Activated CD8-positive, alpha-beta T cell treated with anti-CD3 and anti-CD28 coated beads, Interleukin-2, amount 10 ng/mL, durations not matched to agents 7 days and 5 days (primary cell): ENCODE data around the gene TSFM. TPM values are rescaled to one million over a fixed set of nuclear protein-coding genes. Genes with fewer than 3 reads are reported as not detected.

Experiments used
- ATAC-seq: fragments of 150-1000 bp; cut with Tn5 transposase; one replicate; pipeline ENCODE4 v1.10.0; 2021; ENCODE audit warnings: moderate library complexity
- CTCF ChIA-PET: fragments of 350-600 bp; sonication (Branson Sonifier 250); formaldehyde crosslinking; loops from one replicate; lab custom pipeline; 2021; ENCODE audit warnings: antibody characterized with exemption; lab: Charles Lee
- POLR2A ChIA-PET: fragments of 350-600 bp; sonication (Branson Sonifier 250); formaldehyde crosslinking; loops from one replicate; lab custom pipeline; 2021; ENCODE audit warnings: antibody characterized with exemption; lab: Charles Lee
- DNase-seq: peaks from one replicate; pipeline ENCODE4 v3.0.0-alpha.2; 2020
- H3K27ac Mint-ChIP-seq: one replicate; pipeline ENCODE4 v1.8.0; 2021; ENCODE audit warnings: mild to moderate bottlenecking, mixed read lengths
- H3K27me3 Mint-ChIP-seq: one replicate; pipeline ENCODE4 v1.8.0; 2021; ENCODE audit warnings: low read depth, mixed read lengths
- H3K36me3 Mint-ChIP-seq: one replicate; pipeline ENCODE4 v1.8.0; 2021; ENCODE audit warnings: low read depth, mixed read lengths
- H3K4me1 Mint-ChIP-seq: one replicate; pipeline ENCODE4 v1.8.0; 2021; ENCODE audit warnings: low read depth, mixed read lengths
- H3K4me3 Mint-ChIP-seq: one replicate; pipeline ENCODE4 v1.8.0; 2021; ENCODE audit warnings: mild to moderate bottlenecking, mixed read lengths
- H3K9me3 Mint-ChIP-seq: one replicate; pipeline ENCODE4 v1.8.0; 2022; ENCODE audit warnings: mixed read lengths; ENCODE audit not compliant: insufficient read depth
- total RNA-seq, 2 experiments: library from RNA; stranded (reverse); gene quantifications; one replicate each; pipeline ENCODE4 v1.2.3, GENCODE V29; 2021

TSFM gene
- total RNA-seq, 2 experiments from 2014 or later = 35.0 to 35.8 TPM

GRCh38 chr12:57837864-57838562 lies 55.4 kb downstream of the TSFM start:
- peak overlapping the region; percentile 26 for H3K4me3 Mint-ChIP-seq
- ChIA-PET CTCF (interaction anchor here (0.7 to 8.1 kb wide), 8 partner anchors 10 to 82 kb away, joined by 3 to 119 read pairs (median 8); no protein-coding TSS in a partner anchor), POLR2A (interaction anchor here (0.6 to 3.3 kb wide), 6 partner anchors 8 to 104 kb away, joined by 3 to 10 read pairs (median 4); partner anchors contain the start of genes ATP23 and CTDSP2)
- no peaks in the 10 kb centered on the region for H3K27me3 Mint-ChIP-seq
- peak; percentile 40 for ATAC-seq
- DNase-seq = peak; percentile 38
- peaks cover 93% of the 10 kb centered on the region for H3K4me1 Mint-ChIP-seq
- H3K36me3 Mint-ChIP-seq = peaks cover 7% of the 10 kb centered on the region
- H3K9me3 Mint-ChIP-seq = no peaks in the 10 kb centered on the region
- peak overlapping the region; percentile 75 for H3K27ac Mint-ChIP-seq

- peak; percentile 43 for ATAC-seq
- peak; percentile 59 for DNase-seq
- Mint-ChIP-seq H3K4me3 (peak overlapping the region; percentile 26), H3K4me1 (peaks cover 93% of the 10 kb centered on the region), H3K27ac (peak overlapping the region; percentile 75), H3K36me3 (peaks cover 8% of the 10 kb centered on the region), H3K27me3 (no peaks in the 10 kb centered on the region), H3K9me3 (no peaks in the 10 kb centered on the region)
- ChIA-PET POLR2A (interaction anchor here (0.6 to 3.3 kb wide), 4 partner anchors 8 to 65 kb away, joined by 3 to 10 read pairs (median 3); partner anchors contain the start of gene CTDSP2), CTCF (interaction anchor here (1.0 to 8.1 kb wide), 5 partner anchors 9 to 65 kb away, joined by 3 to 119 read pairs (median 16); no protein-coding TSS in a partner anchor)
Measured at GRCh38 chr12:57838594-57839302, 56.2 kb downstream of the TSFM start.

- ATAC-seq (no peak), DNase-seq (no peak)
- Mint-ChIP-seq H3K27me3 (no peaks in the 10 kb centered on the region), H3K4me1 (peaks cover 90% of the 10 kb centered on the region), H3K9me3 (no peaks in the 10 kb centered on the region), H3K27ac (no peak overlapping the region), H3K36me3 (peaks cover 12% of the 10 kb centered on the region), H3K4me3 (no peak overlapping the region)
- POLR2A ChIA-PET = no interaction called here
- CTCF ChIA-PET = interaction anchor here (8.9 kb wide), 1 partner anchor 64 kb away, joined by 91 read pairs; no protein-coding TSS in a partner anchor
Measured at GRCh38 chr12:57839996-57840395, 57.4 kb downstream of the TSFM start.

GRCh38 chr12:57840726-57841125 lies 58.1 kb downstream of the TSFM start:
- no peak overlapping the region for H3K4me3 Mint-ChIP-seq
- H3K27ac Mint-ChIP-seq = no peak overlapping the region

GRCh38 chr12:57841445-57841844 lies 58.9 kb downstream of the TSFM start:
- Mint-ChIP-seq H3K27ac (no peak overlapping the region), H3K36me3 (peaks cover 12% of the 10 kb centered on the region), H3K27me3 (no peaks in the 10 kb centered on the region), H3K9me3 (no peaks in the 10 kb centered on the region), H3K4me1 (peaks cover 77% of the 10 kb centered on the region), H3K4me3 (no peak overlapping the region)
- ChIA-PET CTCF (interaction anchor here (0.9 to 8.9 kb wide), 4 partner anchors 59 to 100 kb away, joined by 3 to 91 read pairs (median 3); partner anchors contain the start of genes ATP23 and TSFM), POLR2A (no interaction called here)
- ATAC-seq (no peak), DNase-seq (no peak)

More at GRCh38 chr12:57840726-57841125, 58.1 kb downstream of the TSFM start:
- Mint-ChIP-seq H3K27me3 (no peaks in the 10 kb centered on the region), H3K36me3 (peaks cover 12% of the 10 kb centered on the region), H3K4me1 (peaks cover 84% of the 10 kb centered on the region), H3K9me3 (no peaks in the 10 kb centered on the region)
- ChIA-PET CTCF (interaction anchor here (0.9 to 8.9 kb wide), 3 partner anchors 58 to 101 kb away, joined by 3 to 91 read pairs (median 3); partner anchors contain the start of genes ATP23 and TSFM), POLR2A (no interaction called here)
- no peak for ATAC-seq
- DNase-seq = no peak

- ChIA-PET POLR2A (interaction anchor here (0.6 to 1.1 kb wide), 6 partner anchors 10 to 263 kb away, joined by 3 to 4 read pairs (median 3); partner anchors contain the start of genes ATP23 and AVIL), CTCF (interaction anchor here (0.5 to 8.9 kb wide), 13 partner anchors 10 to 171 kb away, joined by 3 to 91 read pairs (median 4); no protein-coding TSS in a partner anchor)
- H3K36me3 Mint-ChIP-seq = peaks cover 12% of the 10 kb centered on the region
- H3K27ac Mint-ChIP-seq = peak overlapping the region; percentile 18
- H3K4me1 Mint-ChIP-seq = peaks cover 71% of the 10 kb centered on the region
- DNase-seq = peak; percentile 50
- H3K4me3 Mint-ChIP-seq = peak overlapping the region; percentile 50
- no peaks in the 10 kb centered on the region for H3K27me3 Mint-ChIP-seq
- H3K9me3 Mint-ChIP-seq = no peaks in the 10 kb centered on the region
- ATAC-seq = no peak
Measured at GRCh38 chr12:57842342-57843294, 60.0 kb downstream of the TSFM start.

GRCh38 chr12:57844709-57845477 lies 62.3 kb downstream of the TSFM start:
- Mint-ChIP-seq H3K36me3 (peaks cover 12% of the 10 kb centered on the region), H3K9me3 (no peaks in the 10 kb centered on the region)
- ATAC-seq = peak; percentile 12

GRCh38 chr12:57845478-57846284 lies 63.1 kb downstream of the TSFM start:
- peak overlapping the region; percentile 66 for H3K27ac Mint-ChIP-seq
- H3K9me3 Mint-ChIP-seq = no peaks in the 10 kb centered on the region
- H3K4me1 Mint-ChIP-seq = peaks cover 46% of the 10 kb centered on the region
- H3K4me3 Mint-ChIP-seq = peak overlapping the region; percentile 81
- ChIA-PET POLR2A (interaction anchor here (0.6 to 3.0 kb wide), 9 partner anchors 9 to 64 kb away, joined by 3 to 20 read pairs (median 4); no protein-coding TSS in a partner anchor), CTCF (interaction anchor here (0.9 to 8.9 kb wide), 9 partner anchors 9 to 86 kb away, joined by 3 to 91 read pairs (median 6); partner anchors contain the start of gene TSFM)
- DNase-seq (peak; percentile 64), ATAC-seq (peak; percentile 38)
- H3K27me3 Mint-ChIP-seq = peaks cover 17% of the 10 kb centered on the region
- peaks cover 12% of the 10 kb centered on the region for H3K36me3 Mint-ChIP-seq

More at GRCh38 chr12:57844709-57845477, 62.3 kb downstream of the TSFM start:
- Mint-ChIP-seq H3K4me3 (peak overlapping the region; percentile 81), H3K27ac (peak overlapping the region; percentile 66), H3K4me1 (peaks cover 54% of the 10 kb centered on the region), H3K27me3 (peaks cover 12% of the 10 kb centered on the region)
- DNase-seq = peak; percentile 50
- ChIA-PET CTCF (interaction anchor here (1.1 to 8.9 kb wide), 8 partner anchors 8 to 88 kb away, joined by 3 to 91 read pairs (median 8); partner anchors contain the start of gene TSFM), POLR2A (interaction anchor here (0.9 to 2.0 kb wide), 6 partner anchors 8 to 63 kb away, joined by 3 to 8 read pairs (median 4); no protein-coding TSS in a partner anchor)

GRCh38 chr12:57846285-57846576 lies 63.6 kb downstream of the TSFM start:
- CTCF ChIA-PET = interaction anchor here (0.9 to 8.9 kb wide), 6 partner anchors 11 to 87 kb away, joined by 3 to 91 read pairs (median 4); partner anchors contain the start of gene TSFM
- peaks cover 43% of the 10 kb centered on the region for H3K4me1 Mint-ChIP-seq
- ATAC-seq = peak; percentile 28
- H3K27me3 Mint-ChIP-seq = peaks cover 22% of the 10 kb centered on the region
- peak overlapping the region; percentile 81 for H3K4me3 Mint-ChIP-seq
- POLR2A ChIA-PET = interaction anchor here (0.6 to 3.0 kb wide), 6 partner anchors 8 to 53 kb away, joined by 3 to 20 read pairs (median 3); no protein-coding TSS in a partner anchor
- peak overlapping the region; percentile 66 for H3K27ac Mint-ChIP-seq
- no peak for DNase-seq
- H3K36me3 Mint-ChIP-seq = peaks cover 12% of the 10 kb centered on the region
- H3K9me3 Mint-ChIP-seq = no peaks in the 10 kb centered on the region
